ENCODE data around the gene MAOB.

GRCh38 chrX:43804021-43804420 is 78.2 kb downstream of the MAOB start:
- TF ChIP-seq CTCF (IDR thresholded peaks at IDR 0.05): no peak
- no peak for TF ChIP-seq POLR2A (IDR thresholded peaks at IDR 0.05)
